HL-60/S4 (cell line): ENCODE measurements around the gene KCNA1.
"Not testable (repeated sequence)": the region's sequence is repeated elsewhere in the genome, so short reads cannot be mapped to it uniquely, and the experiment has no call there.

Source experiments
- in situ Hi-C: fragments of 300-500 bp; cut with MboI; formaldehyde crosslinking; loops from 2 replicates; pipeline ENCODE4 v1.14.3; 2022; ENCODE audit warnings: low sequenced_read_pairs

Gene KCNA1

GRCh38 chr12:4909734-4910501 lies at the start of gene KCNA1:
KCNA1 (plus strand) TSS chr12:4909905; CDS start chr12:4911379, 1,474 bp downstream.
- in situ Hi-C loops = no loop called here

- in situ Hi-C loops = loop anchor here (10.0 kb wide), 1 partner anchor 154 kb away; no protein-coding TSS in a partner anchor
These were observed 49.0 kb upstream of the KCNA1 start for GRCh38 chr12:4860741-4861140.

DNA sequence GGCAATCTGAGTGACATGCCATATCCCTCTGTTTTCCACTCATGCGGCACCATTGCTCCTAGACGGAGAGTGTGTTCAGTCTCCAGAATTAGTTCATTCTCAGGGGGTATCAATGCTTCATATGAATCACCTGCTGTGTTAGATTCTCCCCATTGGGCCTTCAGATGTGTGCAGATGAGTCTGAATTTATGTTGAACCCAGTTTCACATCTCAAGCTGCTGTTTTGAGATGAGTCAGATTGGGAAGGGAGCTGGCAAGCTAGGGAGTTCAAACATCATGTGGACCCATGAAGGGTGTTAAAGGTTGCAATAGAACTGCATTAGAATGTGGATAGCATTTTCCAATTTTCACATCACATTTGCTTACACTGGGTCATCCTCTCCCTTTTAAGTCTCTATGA lies 46.9 kb upstream of the KCNA1 start:
- in situ Hi-C loops = loop anchor here (10.0 kb wide), 1 partner anchor 152 kb away; no protein-coding TSS in a partner anchor

DNA sequence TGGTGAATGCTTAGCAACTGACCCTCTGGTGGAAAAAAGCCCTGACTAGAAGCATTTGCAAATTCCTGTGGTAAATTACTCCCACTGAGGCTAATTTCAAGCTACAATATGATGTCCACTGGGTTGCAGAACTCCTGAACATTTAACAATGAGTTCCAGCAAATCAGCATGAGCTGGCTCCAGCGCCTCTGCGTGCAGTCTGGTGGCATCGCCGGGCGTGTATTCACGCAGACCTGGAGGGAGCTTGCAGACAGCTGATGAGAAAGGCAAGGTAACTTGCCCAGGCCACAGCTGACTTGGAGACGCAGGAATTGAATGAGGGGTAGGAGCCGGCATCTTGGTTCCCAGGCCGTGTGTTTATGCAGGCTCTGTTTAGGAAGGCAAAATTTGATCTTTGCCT lies 45.1 kb upstream of the KCNA1 start:
- in situ Hi-C loops = loop anchor here (10.0 kb wide), 1 partner anchor 150 kb away; no protein-coding TSS in a partner anchor

DNA sequence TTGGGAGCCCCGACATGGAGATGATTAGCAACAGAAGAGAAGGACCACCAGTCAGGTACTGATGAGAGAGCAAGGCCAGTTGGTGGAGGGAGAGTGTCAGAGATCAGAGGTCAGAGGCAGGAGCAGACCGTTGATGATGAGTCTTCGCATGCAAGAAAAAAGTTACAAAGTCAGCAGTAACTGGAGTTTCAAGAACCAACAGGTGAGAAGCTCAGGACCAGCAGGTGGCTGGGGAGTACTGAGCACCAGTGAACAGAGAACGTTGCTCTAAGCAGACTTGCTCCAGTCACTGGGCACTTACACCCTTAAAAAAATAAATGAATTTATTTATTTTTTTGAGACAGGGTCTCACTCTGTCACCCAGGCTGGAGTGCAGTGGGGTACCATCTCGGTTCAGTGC lies 44.5 kb upstream of the KCNA1 start:
- in situ Hi-C loops = loop anchor here (10.0 kb wide), 1 partner anchor 150 kb away; no protein-coding TSS in a partner anchor

DNA sequence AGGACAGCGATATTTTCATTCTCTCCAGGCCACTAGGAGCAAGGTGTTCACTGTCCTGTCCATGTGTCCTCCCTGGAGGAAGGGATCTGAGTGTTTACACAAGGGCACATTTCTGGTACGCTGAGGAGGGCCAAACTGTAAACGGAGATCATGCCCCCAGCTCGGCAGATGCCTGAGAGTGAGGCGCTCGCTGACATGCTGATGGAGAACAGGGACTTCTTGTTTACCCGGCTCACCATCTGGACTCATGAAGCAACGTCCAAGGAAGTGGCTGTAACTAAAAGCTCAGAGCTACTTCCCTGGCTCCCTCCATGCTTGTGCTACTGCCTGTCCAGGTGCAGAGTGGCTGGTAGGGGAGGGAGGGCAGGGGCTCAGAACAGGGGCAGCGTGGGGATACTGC lies 43.4 kb upstream of the KCNA1 start:
- in situ Hi-C loops = loop anchor here (10.0 kb wide), 1 partner anchor 149 kb away; no protein-coding TSS in a partner anchor

DNA sequence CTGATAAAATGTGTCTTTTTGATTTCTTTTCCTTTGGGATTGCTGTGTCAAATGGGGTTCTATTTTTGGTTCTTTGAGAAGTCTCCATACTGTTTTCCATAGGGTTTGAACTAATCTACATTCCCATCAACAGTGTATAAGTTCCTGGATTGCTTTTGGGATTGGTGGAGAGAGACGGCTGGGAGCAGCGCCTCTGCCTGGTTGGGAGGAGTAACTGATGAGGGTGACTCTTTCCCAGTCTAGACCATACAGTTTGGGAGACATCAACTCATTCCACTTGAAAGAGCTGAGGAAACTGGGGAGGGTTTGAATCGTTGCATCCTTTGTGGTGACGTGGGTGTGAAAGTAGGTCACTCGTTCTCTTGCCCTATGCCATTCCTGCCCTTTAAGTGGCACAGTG lies 42.3 kb upstream of the KCNA1 start:
- in situ Hi-C loops = loop anchor here (10.0 kb wide), 1 partner anchor 147 kb away; no protein-coding TSS in a partner anchor

DNA sequence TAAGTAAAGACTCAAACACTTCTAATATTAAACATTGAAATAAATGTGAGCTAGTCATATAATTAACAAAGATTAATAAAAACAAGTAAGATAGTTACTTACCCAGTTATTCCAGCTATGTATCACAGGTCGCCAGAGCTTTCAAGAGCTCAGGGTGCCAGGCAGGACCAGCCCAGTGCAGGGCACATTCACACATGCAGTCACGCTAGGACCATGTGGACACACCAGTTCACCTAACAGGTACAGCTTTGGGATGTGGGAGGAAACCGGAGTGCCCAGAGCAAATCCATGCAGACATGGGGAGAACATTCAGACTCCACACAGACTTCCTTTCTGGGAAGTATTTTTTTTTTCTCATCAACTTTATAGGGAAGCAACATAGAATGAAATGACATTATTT lies 39.3 kb upstream of the KCNA1 start:
- in situ Hi-C loops = no loop called here

- in situ Hi-C loops = no loop called here
These were observed 38.2 kb upstream of the KCNA1 start for GRCh38 chr12:4871514-4871913.

- in situ Hi-C loops = no loop called here
These were observed 35.8 kb upstream of the KCNA1 start for GRCh38 chr12:4873947-4874346.

DNA sequence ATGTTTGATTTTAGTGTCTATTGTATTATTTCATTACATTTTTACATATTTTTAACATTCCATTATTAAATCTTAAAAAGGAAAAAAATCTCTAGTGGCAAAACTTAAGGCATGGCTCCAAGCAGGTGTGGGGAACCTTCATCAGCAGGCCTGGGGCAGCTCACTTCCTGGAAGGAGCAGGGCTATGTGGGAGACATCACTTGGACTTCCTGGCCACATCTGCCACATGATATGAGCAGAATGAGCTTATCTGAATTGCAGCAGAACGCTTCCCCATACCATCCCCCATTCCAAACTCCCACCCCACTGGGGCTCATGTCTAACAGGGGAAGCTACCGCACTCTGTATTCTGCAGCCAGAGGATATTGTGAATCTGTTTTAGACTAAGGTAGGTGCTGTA lies 35.0 kb upstream of the KCNA1 start:
- in situ Hi-C loops = no loop called here

DNA sequence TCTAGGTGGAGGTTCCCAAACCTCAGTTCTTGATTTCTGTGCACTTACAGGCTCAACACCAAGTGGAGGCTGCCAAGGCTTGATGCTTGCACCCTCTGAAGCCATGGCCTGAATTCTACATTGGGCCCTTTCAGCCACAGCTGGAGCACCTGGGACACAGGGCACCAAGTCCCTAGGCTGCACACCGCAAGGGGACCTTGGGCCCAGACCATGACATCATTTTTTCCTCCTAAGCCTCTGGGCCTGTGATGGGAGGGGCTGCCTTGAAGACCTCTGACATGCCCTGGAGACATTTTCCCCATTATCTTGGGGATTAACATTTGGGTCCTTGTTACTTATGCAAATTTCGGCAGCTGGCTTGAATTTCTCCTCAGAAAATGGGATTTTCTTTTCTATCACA lies 30.2 kb upstream of the KCNA1 start:
- in situ Hi-C loops = not testable (repeated sequence)

- in situ Hi-C loops = no loop called here
These were observed 28.2 kb upstream of the KCNA1 start for GRCh38 chr12:4881266-4882064.

DNA sequence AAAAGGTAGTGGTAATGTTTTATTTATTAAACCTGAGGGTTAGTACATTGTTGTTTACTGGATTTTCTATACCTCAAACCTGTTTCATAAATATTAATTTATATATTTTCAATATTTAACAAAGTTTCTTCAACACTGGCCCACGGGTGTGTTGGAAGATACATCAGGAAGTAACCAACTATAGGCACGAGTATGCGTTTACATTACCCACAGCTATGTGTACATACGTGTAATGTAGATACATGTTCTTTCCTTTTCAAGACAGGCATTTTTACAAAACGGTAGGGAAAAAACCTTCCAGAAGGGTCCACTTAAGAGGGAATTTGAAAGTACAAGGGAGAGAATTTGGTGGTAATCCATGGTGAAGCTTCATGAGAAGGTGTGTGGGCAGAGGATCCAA lies 17.8 kb upstream of the KCNA1 start:
- in situ Hi-C loops = no loop called here

GRCh38 chr12:4892418-4892817 lies 17.3 kb upstream of the KCNA1 start:
- in situ Hi-C loops = no loop called here

DNA sequence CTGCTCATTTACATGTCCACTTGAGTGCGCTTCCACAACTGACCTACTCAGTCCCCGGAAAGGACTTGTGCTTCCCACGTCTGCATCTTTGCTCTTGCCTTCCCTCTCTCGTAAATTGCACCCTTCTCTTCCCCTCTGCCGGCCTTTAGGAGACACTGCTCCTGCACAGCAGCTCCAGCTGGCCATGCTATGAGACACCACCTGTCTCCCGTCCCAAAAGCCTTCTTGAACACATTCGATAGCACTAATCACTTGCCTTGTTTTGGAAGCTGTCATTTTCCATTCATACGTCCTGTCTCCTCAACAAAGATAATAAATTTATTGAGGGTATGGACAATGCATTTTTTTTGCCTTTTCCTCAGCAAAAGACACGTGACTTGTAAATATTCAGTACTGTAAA lies 15.7 kb upstream of the KCNA1 start:
- in situ Hi-C loops = no loop called here

DNA sequence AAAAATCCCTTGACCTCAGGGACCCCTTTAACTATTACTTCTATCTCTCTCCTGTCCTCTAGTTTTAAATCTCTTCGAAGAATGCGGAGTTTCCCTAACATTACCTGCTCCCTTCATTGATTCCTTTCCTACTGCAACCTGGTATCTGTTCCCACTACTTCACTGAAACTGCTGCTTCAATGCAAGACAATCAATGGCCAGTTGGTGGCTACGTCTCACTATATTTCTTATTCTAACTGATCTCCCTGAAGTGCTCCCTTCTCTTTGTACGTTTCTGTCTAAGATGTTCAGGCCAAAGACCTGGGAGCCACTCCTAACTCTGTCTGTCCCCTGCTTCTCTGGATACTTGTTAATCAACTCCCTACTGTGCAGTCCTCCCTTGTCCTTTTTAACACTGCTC lies 10.3 kb upstream of the KCNA1 start:
- in situ Hi-C loops = no loop called here

GRCh38 chr12:4900327-4900726 lies 9.4 kb upstream of the KCNA1 start:
- in situ Hi-C loops = no loop called here

DNA sequence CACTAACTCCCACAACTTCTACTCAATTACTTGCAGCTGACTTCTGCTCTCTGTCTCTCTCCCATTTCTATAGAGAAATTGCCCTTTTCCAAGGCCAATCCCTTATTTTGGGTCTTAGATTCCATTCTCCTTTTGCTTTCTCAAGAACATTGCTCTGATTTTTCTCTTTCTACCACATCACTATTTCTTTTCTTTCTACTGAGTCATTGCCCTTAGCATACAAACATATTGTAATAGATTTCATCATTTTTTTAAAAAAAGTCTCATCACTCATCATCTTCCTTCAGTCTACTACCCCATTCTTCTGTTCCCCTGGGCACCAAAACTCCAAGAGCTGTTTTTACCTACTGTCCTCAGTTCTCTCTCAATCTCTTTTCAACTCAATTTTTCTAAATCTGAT lies 4.4 kb upstream of the KCNA1 start:
- in situ Hi-C loops = no loop called here

GRCh38 chr12:4908684-4909409 lies 858 bp upstream of the KCNA1 start:
- in situ Hi-C loops = no loop called here

- in situ Hi-C loops = no loop called here
These were observed 333 bp upstream of the KCNA1 start for GRCh38 chr12:4909410-4909733.
